ENCODE measurements around the gene NFATC4.
A peak's percentile ranks its signal among the peaks of the same experiment; 100 is the strongest.
"Not testable (repeated sequence)": the region's sequence is repeated elsewhere in the genome, so short reads cannot be mapped to it uniquely, and the experiment has no call there.

NFATC4 gene

DNA sequence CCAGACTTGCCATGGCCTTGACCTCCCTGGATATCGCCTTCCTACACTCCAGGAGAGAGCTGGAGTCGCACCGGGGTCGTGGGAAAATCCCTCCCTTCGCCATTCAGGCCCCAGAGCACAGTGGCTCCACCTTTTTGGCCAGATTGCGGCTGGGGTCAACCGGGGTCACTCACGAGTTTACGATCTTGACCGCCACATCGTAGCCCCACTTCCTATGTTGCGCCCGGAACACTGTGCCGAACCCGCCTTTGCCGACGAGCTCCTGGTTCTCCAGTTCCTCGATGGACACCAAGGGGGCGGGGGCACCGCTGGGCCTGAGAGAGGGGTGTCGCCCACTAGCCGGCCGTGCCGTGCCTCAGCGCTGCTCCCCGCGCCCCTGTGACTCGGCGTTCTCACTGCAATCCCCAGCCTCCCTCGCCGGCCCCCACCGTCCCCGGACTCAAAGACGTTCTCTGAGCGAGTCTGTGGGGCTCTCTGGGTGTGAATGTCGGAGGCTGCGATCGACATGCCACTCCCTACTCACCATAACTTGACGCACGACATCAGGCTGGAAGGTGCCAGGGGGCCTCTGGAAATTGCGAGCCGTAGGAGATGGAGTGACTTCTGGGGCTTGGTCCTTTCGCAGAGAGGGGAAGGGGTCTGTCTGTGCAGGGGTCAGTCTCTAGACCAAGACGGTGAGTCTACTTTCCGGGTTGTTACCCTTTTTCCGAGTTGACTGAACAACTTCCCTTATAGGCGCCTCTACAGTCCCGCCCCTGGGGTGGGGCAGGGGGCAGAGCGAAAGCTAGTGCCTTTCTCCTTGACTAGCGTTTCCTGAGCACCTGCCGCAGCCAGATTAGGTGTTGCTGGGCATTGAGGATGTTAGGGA lies 28.5 kb upstream of the NFATC4 start, which contains the start of gene RIPK3:
RIPK3 (minus strand) TSS at position 708 of the 868 bp plus-strand sequence; CDS start at position 543, 165 bp downstream.
- DNase-seq, result no peak

DNA sequence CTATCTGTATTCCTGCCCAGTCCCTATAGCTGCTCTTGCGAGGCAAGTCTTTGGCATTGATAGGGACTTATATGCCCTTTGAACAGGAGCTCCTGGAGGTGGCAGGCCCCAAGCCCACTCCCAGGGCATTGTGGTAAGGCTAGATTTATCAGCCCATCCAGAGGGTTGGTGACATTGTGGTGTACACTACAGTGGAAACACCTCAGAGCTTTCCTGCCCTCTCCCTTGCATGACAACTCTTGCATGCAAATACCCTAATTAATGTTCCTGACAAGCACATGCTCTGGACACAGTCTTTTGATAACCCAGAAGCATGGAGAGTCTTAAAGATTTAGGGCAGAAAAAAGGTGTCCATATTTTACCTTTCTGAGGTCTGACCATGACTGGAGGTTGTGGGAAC lies 27.4 kb upstream of the NFATC4 start:
- DNase-seq, result no peak

DNA sequence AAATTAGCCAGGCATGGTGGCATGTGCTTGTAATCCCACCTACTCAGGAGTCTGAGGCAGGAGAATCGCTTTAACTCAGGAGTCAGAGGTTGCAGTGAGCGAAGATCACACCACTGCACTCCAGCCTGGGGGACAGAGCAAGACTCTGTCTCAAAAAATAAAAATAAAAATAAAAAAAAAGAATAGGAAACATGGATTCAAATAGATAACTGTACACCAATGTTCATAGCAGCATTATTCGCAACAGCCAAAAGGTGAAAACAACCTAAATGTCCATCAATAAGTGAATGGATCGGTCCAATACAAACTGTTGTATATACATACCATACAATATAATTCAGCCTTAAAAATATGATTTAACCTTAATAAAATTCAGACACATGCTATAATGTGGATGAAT lies 25.1 kb upstream of the NFATC4 start:
- DNase-seq, result no peak

DNA sequence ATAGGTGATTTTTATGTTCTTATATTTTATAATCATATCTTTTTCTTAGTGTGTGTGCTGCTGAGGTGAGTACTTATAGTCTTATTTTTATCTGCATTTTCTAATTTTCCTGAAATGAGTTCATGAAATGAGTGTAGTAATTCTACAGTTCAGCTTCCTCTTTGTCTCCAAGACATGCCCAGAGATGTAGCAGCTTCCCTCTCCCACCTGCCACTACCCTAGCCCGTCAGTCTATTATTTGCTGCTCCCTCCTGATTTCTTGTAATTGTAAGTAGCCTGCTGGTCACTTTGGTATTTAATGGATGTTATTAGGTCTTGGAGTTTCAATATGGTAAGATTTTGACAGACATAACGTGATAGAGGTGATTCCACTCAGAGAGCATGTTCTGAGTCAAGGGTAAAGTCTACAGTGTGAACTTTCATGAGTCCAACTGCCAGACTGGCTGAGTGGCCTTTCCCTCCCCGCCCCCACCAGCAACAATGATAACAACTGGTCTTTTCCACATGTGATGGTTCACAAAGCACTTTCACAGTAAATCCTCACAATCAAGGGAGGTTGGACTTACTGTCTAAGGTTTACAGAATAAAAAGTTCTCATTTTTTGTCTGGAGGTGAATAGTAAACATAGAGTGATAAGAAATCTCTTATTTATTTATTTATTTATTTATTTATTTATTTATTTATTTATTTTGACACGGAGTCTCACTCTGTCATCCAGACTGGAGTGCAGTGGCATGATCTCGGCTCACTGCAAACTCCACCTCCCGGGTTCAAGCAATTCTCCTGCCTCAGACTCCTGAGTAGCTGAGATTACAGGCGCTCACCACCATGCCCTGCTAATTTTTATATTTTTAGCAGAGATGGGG lies 24.0 kb upstream of the NFATC4 start:
- no peak for DNase-seq

DNA sequence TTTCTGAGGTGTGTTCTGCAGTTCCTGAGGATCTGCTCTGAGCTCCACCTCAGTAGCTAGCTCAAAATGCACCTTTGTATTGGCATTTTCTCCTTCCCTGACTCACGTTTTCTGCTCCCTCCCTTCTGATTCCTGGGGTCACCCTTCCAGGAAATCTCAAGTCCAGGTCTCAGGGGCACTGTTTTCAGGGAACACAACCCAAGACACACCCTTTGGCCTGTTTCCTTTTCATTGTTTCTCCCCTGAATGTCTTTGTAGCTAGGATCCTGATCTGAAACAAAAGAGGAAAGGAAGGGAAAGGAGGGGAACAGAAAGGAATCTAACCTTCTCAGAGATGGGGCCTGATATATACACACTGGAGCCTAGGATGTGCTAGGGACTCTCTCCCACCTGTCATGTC lies 20.9 kb upstream of the NFATC4 start:
- no peak for DNase-seq

DNA sequence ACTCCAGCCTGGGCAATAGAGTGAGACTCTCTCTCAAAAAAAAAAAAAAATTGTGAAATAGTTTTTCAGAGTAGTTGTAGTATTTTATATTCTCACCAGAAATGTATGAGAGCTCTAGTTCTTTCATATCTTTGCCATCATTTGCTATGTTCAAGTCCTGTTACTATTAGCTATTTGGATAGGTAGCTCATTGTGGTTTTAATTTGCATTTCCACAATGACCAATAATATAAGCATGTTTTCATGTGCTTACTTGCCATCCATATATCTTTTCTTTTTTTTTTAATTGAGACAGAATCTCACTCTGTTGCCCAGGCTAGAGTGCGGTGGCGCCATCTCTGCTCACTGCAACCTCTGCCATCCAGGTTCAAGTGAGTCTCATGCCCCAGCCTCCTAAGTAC lies 19.8 kb upstream of the NFATC4 start:
- no peak for DNase-seq

DNA sequence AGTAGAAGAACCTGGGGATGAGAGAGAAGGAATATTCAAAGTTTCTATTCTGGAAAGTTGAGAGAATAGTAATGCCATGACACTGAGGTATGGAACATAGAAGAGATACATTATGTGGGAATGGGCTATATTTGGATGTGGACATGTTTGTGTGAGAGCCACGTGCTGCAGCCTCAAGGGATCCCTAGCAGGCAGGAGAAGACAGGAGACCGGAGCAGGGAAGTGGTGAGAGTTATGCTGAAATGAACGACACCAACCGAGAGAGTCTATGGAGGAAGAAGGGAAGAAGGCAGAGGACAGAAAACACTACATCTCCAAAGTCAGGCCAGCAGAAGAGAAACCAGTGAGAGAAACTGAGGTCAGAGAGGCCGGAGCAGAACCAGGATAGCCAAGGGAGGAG lies 18.2 kb upstream of the NFATC4 start:
- no peak for DNase-seq

DNA sequence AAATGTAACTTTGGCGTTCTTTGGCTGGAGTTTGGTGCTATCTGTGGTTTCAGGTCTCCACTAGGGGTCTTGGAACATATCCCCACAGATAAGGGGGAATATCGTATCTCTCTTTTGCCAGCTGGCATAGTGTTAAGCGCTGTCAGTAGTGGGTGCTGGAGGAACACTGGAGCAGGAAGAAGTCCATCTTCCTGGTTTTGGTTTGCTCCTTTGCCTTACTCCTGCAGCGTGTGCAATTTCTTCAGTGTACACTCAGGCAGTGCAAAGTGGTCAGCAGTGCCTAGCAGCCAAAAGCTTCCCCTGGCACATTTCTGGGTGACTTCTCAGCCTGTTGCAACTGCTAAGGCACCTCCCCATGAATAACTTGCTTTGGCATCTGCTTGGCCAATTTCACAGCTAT lies 16.5 kb upstream of the NFATC4 start:
- DNase-seq, result no peak

DNA sequence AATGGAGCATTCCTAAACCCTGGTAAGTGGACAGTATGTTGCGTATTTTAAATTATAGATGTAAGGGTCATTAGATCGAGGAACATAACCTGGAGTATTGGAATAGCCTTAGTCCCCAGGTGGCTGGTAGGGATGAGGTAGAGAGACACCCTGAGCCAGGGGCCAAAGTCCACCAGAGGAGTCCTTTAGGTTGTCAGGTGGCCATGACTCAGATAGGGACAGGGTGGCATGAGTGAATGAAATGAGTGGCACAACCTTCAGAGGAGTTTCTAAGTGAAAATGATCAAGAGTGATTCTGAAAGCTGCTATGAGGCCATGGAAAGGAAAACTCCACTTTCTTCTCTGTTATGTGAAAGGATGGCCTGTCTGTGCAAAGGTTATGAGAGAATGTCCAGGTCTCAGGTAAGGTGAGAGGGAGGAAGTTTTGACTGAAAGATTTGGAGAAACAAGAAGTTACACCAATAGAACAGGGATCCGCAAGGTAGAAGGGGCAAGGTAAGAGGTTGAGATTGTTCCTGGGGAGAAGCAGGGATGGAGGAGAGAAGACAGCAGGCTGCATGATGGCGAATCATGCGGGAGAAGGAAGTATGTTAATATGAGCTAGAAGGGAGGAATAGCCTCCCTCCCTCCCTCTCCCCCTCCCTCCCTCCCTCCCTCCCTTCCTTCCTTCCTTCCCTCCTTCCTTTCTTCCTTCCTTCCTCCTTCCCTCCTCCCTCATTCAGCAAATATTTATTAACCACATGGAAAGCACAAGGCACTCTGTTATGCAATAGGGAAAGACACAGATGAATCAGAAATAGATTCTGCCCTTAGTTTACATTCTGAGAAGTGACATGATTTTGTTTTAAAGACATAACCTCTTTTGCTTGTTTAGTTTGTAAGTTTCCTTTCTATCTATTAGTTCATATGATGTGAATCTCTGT lies 14.2 kb upstream of the NFATC4 start:
- DNase-seq, result no peak

DNA sequence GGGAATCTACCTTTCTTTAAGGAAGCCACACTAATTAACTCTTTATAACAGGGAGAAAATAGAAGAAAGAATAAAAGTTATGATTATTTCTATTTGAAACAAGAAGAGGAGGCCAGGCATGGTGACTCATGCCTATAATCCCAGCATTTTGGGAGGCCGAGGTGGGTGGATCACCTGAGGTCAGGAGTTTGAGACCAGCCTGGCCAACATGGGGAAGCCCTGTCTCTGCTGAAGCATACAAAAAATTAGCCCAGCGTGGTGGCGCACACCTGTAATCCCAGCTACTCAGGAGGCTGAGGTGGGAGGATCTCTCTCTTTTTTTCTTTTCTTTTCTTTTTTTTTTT lies 13.5 kb upstream of the NFATC4 start:
- DNase-seq, result not testable (repeated sequence)

DNA sequence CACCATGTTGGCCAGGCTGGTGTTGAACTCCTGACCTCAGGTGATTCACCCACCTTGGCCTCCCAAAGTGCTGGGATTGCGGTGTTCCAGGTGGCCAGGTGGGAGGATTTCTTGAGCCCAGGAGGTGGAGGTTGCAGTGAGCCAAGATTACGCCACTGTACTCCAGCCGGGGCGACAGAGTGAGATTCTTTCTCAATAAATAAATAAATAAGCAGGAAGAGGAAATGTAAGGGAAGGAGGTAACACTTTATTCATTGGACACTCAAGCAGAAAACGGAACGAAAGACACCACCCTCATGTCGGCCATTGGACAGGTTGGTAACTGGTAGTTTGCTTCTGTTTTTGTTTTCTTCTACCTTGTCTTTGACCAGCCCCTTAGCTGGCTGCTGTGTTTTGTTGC lies 13.0 kb upstream of the NFATC4 start:
- DNase-seq, result no peak

DNA sequence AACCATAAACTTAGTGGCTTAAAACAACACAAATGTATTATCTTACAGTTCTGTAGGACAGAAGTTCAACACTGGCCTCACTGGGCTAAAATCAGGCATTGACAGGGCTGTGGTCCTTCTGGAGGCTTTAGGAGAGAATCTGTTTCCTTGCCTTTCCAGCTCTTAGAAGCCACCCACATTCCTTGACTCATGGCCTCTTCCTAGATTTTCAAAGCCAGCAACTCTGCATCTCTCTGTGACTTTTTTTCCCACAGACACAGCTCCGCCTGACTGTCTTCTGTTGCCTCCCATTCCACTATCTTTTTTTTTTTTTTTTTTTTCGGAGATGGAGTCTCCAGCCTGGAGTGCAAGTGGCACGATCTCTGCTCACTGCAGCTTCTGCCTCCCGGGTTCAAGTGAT lies 11.8 kb upstream of the NFATC4 start:
- DNase-seq, result no peak

DNA sequence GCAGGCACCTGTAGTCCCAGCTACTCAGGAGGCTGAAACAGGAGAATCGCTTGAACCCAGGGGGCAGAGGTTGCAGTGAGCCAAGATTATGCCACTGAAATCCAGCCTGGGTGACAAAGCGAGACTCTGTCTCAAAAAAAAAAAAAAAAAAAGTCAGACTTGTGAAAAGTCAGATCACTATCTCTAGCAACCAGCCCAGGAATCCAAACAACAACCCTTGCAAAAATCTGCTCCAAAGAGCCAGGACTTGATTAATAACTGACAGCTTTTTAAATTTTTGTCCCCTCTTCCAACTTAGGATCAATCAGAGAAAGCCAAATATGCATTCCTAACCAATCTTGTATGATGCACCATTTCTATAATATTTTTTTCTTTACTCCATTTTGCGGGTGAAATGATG lies 7.7 kb upstream of the NFATC4 start:
- no peak for DNase-seq

DNA sequence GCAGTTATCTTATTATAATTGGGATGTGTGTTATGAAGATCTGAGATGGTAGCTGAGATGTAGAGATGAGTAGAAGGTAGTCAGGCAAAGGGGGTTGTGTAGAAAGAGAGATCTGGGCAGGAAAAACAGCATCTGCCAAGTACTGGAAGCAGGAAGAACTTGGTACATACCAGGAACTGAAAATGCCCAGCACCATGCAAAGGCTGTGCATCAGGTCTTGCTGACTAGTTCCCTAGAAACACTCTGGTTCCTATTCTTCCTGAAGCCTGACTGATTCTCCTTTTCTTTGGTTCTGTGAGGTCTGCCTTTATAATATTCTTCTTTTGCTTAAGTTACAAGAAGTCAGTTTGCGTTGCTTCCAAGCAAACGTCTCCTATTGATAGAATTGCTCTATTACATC lies 6.7 kb upstream of the NFATC4 start:
- DNase-seq, result no peak

DNA sequence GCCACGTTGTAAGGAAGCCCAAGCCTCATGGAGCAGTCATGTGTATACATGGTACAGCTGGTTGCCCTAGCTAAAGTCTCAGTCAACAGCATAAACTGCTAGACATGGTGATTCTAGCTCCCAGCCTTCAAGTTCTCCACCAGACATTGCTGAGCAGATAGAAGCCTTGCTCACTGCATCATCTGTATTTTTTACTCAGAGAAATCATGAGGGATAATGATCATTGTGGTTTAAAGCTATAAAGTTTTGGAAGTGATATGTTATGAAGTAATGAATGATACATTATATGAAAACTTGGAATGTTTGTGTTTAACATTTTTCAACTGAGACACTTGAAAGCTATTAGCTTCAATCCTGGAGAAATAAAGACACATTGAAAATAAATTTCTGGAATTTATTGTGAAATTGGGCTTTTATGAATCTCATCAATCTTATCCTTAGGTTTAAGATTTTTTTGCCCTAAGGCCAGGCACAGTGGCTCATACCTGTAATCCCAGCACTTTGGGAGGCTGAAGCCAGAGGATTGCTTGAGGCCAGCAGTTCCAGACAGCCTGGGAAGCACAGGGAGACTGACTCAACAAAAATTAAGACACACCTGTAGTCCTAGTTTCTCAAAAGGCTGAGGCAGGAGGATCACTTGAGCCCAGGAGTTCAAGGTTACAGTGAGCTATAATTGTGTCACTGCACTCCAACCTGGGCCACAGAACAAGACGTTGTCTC lies 5.6 kb upstream of the NFATC4 start:
- DNase-seq, result no peak

DNA sequence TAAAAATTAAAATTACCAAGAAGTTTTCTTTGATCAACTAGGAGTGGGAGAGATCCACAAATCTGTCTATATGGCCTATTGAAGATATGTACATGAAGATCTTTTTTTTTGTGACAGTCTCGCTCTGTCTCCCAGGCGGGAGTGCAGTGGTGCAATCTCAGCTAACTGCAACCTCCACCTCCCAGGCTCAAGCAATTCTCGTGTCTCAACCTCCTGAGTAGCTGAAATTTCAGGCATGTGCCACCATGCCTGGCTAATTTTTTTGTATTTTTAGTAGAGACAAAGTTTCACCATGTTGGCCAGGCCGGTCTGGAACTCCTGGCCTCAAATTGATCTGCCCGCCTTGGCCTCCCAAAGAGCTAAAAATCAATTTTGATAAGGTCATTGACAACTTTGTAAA lies 4.6 kb upstream of the NFATC4 start:
- no peak for DNase-seq

DNA sequence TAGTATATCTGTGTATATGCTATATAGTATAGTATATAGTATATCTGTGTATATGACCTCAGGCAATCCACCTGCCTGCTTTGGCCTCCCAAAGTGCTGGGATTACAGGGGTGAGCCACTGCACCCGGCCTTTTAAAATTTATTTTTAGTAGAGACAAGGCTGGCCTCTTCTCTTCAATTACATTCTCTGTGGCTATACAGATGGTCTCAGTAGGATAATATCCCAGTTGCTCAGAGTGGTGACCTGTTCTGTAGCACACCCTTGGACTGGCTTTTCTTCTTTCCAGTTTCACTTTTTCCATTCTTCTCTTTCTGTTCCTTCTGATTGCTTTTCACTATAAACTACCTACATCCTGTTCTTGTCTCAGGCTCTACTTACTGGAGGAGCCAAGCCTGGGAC lies 3.1 kb upstream of the NFATC4 start:
- no peak for DNase-seq

DNA sequence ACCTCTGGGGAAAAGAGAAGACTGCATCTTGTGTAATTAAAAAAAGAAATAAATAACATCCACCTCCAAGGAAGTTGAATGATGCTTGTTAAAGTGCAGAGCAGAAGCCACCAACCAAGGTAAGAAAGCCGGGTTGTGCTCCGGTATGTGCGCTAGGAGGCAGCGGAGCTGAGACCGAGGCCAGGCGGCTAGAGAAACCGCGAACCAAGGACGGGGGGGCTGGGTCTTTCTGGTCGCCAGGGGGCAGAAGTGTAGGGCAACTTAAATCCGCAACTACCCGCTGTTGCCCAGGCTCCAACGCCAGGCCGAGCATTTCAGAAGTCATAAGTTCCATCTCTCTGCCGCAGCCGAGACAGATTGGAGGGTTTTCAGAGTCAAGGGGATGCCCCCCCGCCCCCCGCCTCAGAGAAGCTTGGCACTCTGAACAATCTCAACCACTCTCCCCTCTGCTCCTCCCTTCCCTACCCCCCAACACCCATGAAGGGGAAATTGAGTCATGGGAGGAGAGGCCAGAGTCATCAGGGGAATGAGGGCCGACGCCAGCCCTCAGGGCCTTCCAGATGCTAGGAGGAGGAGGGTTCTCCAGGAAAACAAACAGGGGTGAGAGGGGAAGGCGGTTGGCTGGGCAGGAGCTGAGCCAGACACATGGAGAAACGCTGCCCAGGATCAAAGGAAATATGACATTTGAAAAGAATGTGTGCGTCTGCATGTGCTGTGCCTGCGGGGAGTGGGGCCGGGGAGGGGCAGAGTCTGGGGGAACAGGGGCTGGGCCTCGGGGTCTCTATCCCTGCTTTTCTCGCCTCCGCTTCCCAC lies 2.2 kb upstream of the NFATC4 start:
- DNase-seq, result peak; percentile 91 to 94

DNA sequence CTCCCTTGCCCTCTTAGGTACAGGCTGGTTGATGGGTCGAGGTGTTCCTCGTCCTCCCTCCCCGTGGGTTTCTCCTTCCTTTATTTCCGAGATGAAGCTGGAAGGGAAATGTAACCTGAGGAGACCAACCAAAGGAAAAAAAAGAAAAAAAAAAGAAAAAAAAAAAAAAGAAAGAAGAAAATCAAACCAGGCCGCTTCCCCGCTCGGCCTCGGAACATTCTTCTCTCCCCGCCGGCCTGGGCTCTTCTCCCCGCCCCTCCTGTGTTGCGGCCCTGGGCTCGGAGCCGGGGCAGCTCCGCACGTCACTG lies 1.6 kb upstream of the NFATC4 start:
- peak in 1 of 2 experiments; percentile 48 for DNase-seq

DNA sequence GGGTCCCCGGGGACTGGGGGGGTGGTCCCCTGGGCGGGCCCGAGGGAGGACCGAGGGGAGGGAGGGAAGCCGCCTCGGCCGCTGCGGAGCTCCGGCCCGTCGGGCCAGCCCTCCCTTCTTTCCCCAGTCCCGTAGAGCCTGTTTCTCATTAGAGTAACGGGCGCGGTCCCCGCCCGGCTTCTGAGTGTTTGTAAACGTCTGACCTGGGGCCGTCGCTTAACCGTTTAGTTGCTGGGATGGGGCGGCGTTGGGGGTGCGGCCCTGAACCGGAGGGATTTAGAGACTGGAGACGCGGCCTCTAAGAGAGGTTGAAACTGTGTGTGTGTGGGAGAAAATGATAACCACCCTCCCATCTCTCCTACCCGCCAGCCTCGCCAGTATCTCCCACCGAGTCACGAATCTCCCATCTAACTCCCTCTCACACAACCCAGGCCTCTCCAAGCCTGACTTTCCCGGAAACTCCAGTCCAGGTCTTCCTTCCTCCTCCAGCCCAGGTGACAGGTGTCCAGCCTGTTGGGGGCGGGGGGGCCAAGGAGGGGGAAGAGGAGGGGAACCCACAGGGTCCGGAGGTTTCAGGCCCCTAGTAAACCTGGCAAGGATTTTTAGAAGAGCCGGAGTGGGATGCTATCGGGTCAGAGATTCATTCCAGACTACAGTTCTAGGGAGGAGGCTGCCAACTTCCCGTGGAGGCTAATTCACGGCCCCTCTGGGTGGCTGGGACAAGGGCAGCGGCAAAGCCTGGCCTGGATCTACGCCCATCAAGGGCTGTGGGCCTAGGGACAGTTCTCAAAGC lies 1.1 kb upstream of the NFATC4 start:
- peak; percentile 98 for DNase-seq

DNA sequence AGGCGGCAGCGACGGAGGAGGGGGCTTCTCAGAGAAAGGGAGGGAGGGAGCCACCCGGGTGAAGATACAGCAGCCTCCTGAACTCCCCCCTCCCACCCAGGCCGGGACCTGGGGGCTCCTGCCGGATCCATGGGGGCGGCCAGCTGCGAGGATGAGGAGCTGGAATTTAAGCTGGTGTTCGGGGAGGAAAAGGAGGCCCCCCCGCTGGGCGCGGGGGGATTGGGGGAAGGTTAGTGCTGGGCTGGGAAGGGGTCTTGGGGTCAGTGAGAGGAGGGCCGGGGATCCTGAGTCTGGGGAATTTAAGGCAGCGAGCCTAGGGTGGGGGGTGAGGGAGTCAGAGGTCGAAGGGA lies 203 bp downstream of the NFATC4 start:
- no peak for DNase-seq
